ENCODE measurements around the gene EPHB1. TPM values are rescaled to one million over a fixed set of nuclear protein-coding genes. Genes with fewer than 3 reads are reported as not detected.

Gene EPHB1
- total RNA-seq, 1 donor from 2014 or later = 3.8 TPM

GRCh38 chr3:135272026-135272669 is 477.1 kb downstream of the EPHB1 start:
- CTCF ChIA-PET = no interaction called here

GRCh38 chr3:135292162-135292561 is 497.1 kb downstream of the EPHB1 start:
- Mint-ChIP-seq H3K27ac (no peak overlapping the region), H3K4me3 (no peak overlapping the region), H3K27me3 (no peaks in the 10 kb centered on the region), H3K4me1 (no peaks in the 10 kb centered on the region), H3K36me3 (ENCODE audit: low read depth) (no peaks in the 10 kb centered on the region), H3K9me3 (peaks cover 2% of the 10 kb centered on the region)
- intact Hi-C loops (cut with micrococcal nuclease) = no loop called here
- POLR2A ChIA-PET = no interaction called here
- TF ChIP-seq CTCF (IDR thresholded peaks at IDR 0.05) = no peak
- CTCF ChIA-PET = no interaction called here
- ATAC-seq (ENCODE audit: low read depth) = no peak
- DNase-seq = no peak

More at GRCh38 chr3:135272026-135272669, 477.1 kb downstream of the EPHB1 start:
- H3K27me3 Mint-ChIP-seq = no peaks in the 10 kb centered on the region
- no peaks in the 10 kb centered on the region for H3K4me1 Mint-ChIP-seq
- POLR2A ChIA-PET = no interaction called here
- DNase-seq (no peak), ATAC-seq (ENCODE audit: low read depth) (no peak)
- no peaks in the 10 kb centered on the region for H3K36me3 Mint-ChIP-seq (ENCODE audit: low read depth)
- intact Hi-C loops (cut with micrococcal nuclease) = no loop called here
- no peak overlapping the region for H3K4me3 Mint-ChIP-seq
- no peak overlapping the region for H3K27ac Mint-ChIP-seq
- TF ChIP-seq CTCF (IDR thresholded peaks at IDR 0.05) = no peak
- no peaks in the 10 kb centered on the region for H3K9me3 Mint-ChIP-seq

- Mint-ChIP-seq H3K9me3 (peaks cover 2% of the 10 kb centered on the region), H3K27ac (no peak overlapping the region), H3K36me3 (ENCODE audit: low read depth) (no peaks in the 10 kb centered on the region), H3K27me3 (no peaks in the 10 kb centered on the region), H3K4me3 (no peak overlapping the region), H3K4me1 (no peaks in the 10 kb centered on the region)
- TF ChIP-seq CTCF (IDR thresholded peaks at IDR 0.05) = no peak
- DNase-seq (no peak), ATAC-seq (ENCODE audit: low read depth) (no peak)
- ChIA-PET CTCF (no interaction called here), POLR2A (no interaction called here)
- intact Hi-C loops (cut with micrococcal nuclease) = no loop called here
Observed at GRCh38 chr3:135301670-135302069, 506.6 kb downstream of the EPHB1 start.

GRCh38 chr3:135304378-135304777 is 509.3 kb downstream of the EPHB1 start:
- intact Hi-C loops (cut with micrococcal nuclease) = no loop called here
- Mint-ChIP-seq H3K27ac (no peak overlapping the region), H3K27me3 (no peaks in the 10 kb centered on the region), H3K4me1 (no peaks in the 10 kb centered on the region), H3K9me3 (peaks cover 2% of the 10 kb centered on the region), H3K4me3 (no peak overlapping the region), H3K36me3 (ENCODE audit: low read depth) (no peaks in the 10 kb centered on the region)
- TF ChIP-seq CTCF (IDR thresholded peaks at IDR 0.05) = no peak
- ATAC-seq (ENCODE audit: low read depth) (no peak), DNase-seq (no peak)
- ChIA-PET CTCF (no interaction called here), POLR2A (no interaction called here)

Other genes with a start within 250 kb of the EPHB1 start
- not detected in 2 replicates for gene KY, start 144.2 kb upstream of the EPHB1 start, total RNA-seq